ENCODE results near the gene FOXP2.
"Not testable (repeated sequence)": the region's sequence is repeated elsewhere in the genome, so short reads cannot be mapped to it uniquely, and the experiment has no call there.

The FOXP2 gene

GRCh38 chr7:114432703-114433102 is 18.1 kb downstream of the FOXP2 start:
- TF ChIP-seq, protein P1, sequence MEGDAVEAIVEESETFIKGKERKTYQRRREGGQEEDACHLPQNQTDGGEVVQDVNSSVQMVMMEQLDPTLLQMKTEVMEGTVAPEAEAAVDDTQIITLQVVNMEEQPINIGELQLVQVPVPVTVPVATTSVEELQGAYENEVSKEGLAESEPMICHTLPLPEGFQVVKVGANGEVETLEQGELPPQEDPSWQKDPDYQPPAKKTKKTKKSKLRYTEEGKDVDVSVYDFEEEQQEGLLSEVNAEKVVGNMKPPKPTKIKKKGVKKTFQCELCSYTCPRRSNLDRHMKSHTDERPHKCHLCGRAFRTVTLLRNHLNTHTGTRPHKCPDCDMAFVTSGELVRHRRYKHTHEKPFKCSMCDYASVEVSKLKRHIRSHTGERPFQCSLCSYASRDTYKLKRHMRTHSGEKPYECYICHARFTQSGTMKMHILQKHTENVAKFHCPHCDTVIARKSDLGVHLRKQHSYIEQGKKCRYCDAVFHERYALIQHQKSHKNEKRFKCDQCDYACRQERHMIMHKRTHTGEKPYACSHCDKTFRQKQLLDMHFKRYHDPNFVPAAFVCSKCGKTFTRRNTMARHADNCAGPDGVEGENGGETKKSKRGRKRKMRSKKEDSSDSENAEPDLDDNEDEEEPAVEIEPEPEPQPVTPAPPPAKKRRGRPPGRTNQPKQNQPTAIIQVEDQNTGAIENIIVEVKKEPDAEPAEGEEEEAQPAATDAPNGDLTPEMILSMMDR (IDR thresholded peaks at IDR 0.05; ENCODE audit: extremely low read depth, insufficient read depth, missing control alignments): no peak
- no peak for DNase-seq (ENCODE audit: low spot score)
- in situ Hi-C loops (cut with MboI; ENCODE audit: low pct_unique_long_range_greater_than_20kb, low sequenced_read_pairs, unreplicated experiment): no loop called here

DNA sequence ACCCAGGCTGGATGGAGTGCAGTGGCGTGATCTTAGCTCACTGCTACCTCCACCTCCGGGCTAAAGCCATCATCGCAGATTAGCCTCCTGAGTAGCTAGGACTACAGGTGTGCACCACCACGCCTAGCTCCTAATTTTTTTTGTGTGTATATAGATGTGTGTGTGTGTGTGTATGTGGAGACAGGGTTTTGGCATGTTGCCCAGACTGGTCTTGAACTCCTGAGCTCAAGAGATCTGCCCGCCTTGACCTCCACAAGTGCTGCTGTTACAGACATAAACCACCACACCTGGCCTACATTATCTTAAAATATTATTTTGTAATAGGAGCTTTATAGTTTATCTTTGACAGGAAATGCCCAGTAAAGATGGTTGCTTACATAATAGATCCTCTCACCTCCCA is 25.0 kb downstream of the FOXP2 start:
- in situ Hi-C loops (cut with MboI; ENCODE audit: low pct_unique_long_range_greater_than_20kb, low sequenced_read_pairs, unreplicated experiment): no loop called here
- DNase-seq (ENCODE audit: low spot score): no peak
- TF ChIP-seq, protein P1 (IDR thresholded peaks at IDR 0.05; ENCODE audit: extremely low read depth, insufficient read depth, missing control alignments): no peak

DNA sequence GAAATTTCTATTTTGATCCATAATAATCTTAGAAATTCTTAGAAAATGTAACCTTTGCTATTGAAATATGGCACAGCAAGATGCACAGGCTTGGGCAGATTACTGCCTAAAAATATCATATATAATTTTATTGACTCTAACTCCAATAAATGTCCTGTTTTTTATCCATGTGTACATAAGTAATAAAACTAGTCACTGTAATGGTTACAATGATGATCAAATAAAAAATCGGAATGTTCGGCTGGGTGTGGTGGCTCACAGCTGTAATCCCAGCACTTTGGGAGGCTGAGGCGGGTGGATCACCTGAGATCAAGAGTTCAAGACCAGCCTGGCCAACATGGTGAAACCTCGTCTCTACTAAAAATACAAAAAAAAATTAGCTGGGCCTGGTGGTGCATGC is 26.3 kb downstream of the FOXP2 start:
- in situ Hi-C loops (cut with MboI; ENCODE audit: low pct_unique_long_range_greater_than_20kb, low sequenced_read_pairs, unreplicated experiment); DNase-seq (ENCODE audit: low spot score): not testable (repeated sequence)

GRCh38 chr7:114444196-114444595 is 29.6 kb downstream of the FOXP2 start:
- in situ Hi-C loops (cut with MboI; ENCODE audit: low pct_unique_long_range_greater_than_20kb, low sequenced_read_pairs, unreplicated experiment): no loop called here
- TF ChIP-seq, protein P1 (IDR thresholded peaks at IDR 0.05; ENCODE audit: extremely low read depth, insufficient read depth, missing control alignments): no peak
- DNase-seq (ENCODE audit: low spot score): no peak

DNA sequence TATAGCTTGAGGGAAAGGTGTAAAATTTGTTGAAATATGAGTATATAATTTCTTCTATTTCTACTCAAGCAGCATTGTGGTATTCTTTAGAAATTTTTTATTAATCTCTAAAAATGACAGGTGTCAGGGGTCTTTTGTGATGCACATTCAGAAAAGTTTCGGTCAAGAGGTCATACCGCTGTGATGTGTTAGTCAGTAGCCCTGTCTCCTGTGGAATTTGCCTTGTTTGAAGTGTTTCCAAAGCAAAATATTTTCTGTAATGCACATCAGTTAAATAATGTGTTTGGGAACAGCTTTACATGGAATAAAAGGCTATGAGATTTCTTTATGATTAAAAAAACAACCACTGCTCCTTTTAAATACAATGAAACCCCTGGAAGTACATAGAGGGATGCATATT is 35.8 kb downstream of the FOXP2 start:
- no peak for DNase-seq (ENCODE audit: low spot score)
- TF ChIP-seq, protein P1 (IDR thresholded peaks at IDR 0.05; ENCODE audit: extremely low read depth, insufficient read depth, missing control alignments): no peak
- in situ Hi-C loops (cut with MboI; ENCODE audit: low pct_unique_long_range_greater_than_20kb, low sequenced_read_pairs, unreplicated experiment): no loop called here

DNA sequence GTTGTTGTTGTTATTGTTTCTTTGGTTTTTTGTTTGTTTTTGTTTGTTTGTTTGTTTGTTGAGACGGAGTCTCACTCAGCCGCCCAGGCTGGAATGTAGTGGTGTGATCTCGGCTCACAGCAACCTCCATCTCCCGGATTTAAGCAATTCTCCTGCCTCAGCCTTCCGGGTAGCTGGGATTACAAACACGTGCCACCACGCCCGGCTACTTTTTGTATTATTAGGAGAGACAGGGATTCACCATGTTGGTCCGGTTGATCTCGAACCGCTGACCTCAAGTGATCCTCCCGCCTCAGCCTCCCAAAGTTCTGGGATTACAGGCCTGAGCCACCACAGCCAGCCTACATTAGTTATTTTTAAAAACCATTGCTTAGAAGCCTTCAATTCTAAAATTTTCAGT is 45.0 kb downstream of the FOXP2 start:
- in situ Hi-C loops (cut with MboI; ENCODE audit: low pct_unique_long_range_greater_than_20kb, low sequenced_read_pairs, unreplicated experiment): no loop called here
- TF ChIP-seq, protein P1 (IDR thresholded peaks at IDR 0.05; ENCODE audit: extremely low read depth, insufficient read depth, missing control alignments): no peak
- DNase-seq (ENCODE audit: low spot score): no peak

DNA sequence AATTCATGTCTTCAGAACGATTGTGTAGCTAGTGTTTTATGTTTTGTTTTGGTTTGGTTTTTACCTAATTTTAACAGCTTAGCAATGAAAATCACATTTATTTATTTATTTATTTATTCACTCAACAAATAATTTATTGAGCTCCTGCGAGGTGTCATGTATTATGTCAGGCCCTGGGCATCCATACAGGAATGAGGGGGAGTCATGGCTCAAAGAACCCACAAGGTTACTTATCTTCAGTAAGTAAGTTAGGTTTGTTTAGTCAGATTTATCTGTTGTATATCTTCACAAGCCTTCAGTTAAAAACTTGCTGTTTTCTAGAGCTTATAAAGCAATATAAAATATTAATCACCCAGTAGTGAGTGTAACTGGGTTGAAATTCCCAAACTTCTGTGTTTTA is 45.4 kb downstream of the FOXP2 start:
- DNase-seq (ENCODE audit: low spot score): no peak
- TF ChIP-seq, protein P1 (IDR thresholded peaks at IDR 0.05; ENCODE audit: extremely low read depth, insufficient read depth, missing control alignments): no peak
- in situ Hi-C loops (cut with MboI; ENCODE audit: low pct_unique_long_range_greater_than_20kb, low sequenced_read_pairs, unreplicated experiment): no loop called here

Data from GM13977 (cell line).